Vagina (tissue), 2 donors: ENCODE results near the gene CCDC40. TPM values are rescaled to one million over a fixed set of nuclear protein-coding genes. Genes with fewer than 3 reads are reported as not detected.

Experiments used
- DNase-seq, 2 donors: peaks; one replicate each; pipeline ENCODE4 v3.0.0-alpha.2; 2017; ENCODE audit errors: extremely low spot score in 2 of 2
- H3K27ac ChIP-seq: fragments of 200-600 bp; sonication (generic); one replicate; pipeline ENCODE4 v1.5.1; 2019
- H3K27me3 ChIP-seq: fragments of 200-600 bp; sonication (generic); one replicate; pipeline ENCODE4 v1.5.1; 2019
- H3K36me3 ChIP-seq, 2 donors: fragments of 200-600 bp; sonication (generic); one replicate each; pipeline ENCODE4 v1.5.1; 2017 to 2019
- H3K4me1 ChIP-seq: fragments of 200-600 bp; sonication (generic); one replicate; pipeline ENCODE4 v1.5.1; 2019
- H3K4me3 ChIP-seq, 2 donors: fragments of 200-600 bp; sonication (generic); 1 replicate in 1 of 2; 2 replicates in 1 of 2; pipeline ENCODE4 v1.5.1; 2016 to 2019
- H3K9me3 ChIP-seq: fragments of 200-600 bp; sonication (generic); one replicate; pipeline ENCODE4 v1.5.1; 2019
- POLR2A ChIP-seq, 2 donors: fragments of 450-650 bp; IDR thresholded peaks; one replicate each; pipeline ENCODE4 v1.6.1; 2017; ENCODE audit warnings: antibody characterized with exemption in 2 of 2, mild to moderate bottlenecking in 2 of 2, moderate library complexity in 2 of 2
- POLR2AphosphoS5 ChIP-seq, 2 donors: sonication (generic); formaldehyde crosslinking; IDR thresholded peaks; one replicate each; pipeline ENCODE4 v1.9.0; 2017; ENCODE audit warnings: antibody characterized with exemption in 2 of 2, mild to moderate bottlenecking in 2 of 2, low read depth in 1 of 2; ENCODE audit not compliant: insufficient read depth in 1 of 2
- intact Hi-C: fragments of 100-400 bp; cut with DNase I; formaldehyde crosslinking; loops from one replicate; pipeline ENCODE4 v1.15.1; 2023
- total RNA-seq: library from RNA; depleted of rRNA; stranded (reverse); fragments of >200 nt; gene quantifications from one replicate; pipeline ENCODE4 v1.2.3, GENCODE V29; 2016
- TF ChIP-seq, protein P1 (sequence below), 3 experiments: fragments of 450-650 bp in 2 of 3; fragments of 200-600 bp in 1 of 3; sonication (generic) in 1 of 3; IDR thresholded peaks; one replicate each; pipeline ENCODE4 v1.5.1; 2017 to 2019; ENCODE audit warnings: antibody characterized with exemption in 3 of 3, mild to moderate bottlenecking in 2 of 3, moderate library complexity in 2 of 3

Gene CCDC40
- total RNA-seq, 1 donor from 2014 or later, result 9.3 TPM

DNA sequence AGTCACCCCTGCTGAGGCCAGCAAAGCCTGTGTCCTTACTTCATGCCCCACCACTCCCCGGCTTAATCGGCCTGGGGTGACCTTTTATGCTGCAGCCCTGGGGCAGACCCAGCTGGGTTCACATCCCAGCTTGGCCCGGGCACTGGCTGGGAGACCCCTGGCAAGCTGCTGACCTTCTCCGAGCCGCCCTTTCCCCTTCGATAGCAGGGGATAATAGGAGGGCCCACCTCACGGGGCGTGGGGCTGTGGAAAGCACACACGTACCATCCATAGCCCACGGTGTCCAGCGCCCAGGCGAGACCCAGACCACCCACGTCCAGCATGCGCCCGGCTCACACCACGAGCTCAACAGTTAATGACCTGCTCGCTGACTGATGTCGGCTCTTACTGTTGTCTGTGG, 27.6 kb upstream of the CCDC40 start:
- Histone ChIP-seq H3K36me3 (peaks cover 0 to 16% of the 10 kb centered on the region in 2 donors), H3K4me1 (peaks cover 11% of the 10 kb centered on the region), H3K4me3 (no peak overlapping the region), H3K27me3 (no peaks in the 10 kb centered on the region), H3K9me3 (no peaks in the 10 kb centered on the region), H3K27ac (no peak overlapping the region)
- intact Hi-C loops, result loop anchor here (2.0 to 10.0 kb wide), 2 partner anchors 24 to 76 kb away; no protein-coding TSS in a partner anchor
- DNase-seq, result no peak
- TF ChIP-seq, protein P1, sequence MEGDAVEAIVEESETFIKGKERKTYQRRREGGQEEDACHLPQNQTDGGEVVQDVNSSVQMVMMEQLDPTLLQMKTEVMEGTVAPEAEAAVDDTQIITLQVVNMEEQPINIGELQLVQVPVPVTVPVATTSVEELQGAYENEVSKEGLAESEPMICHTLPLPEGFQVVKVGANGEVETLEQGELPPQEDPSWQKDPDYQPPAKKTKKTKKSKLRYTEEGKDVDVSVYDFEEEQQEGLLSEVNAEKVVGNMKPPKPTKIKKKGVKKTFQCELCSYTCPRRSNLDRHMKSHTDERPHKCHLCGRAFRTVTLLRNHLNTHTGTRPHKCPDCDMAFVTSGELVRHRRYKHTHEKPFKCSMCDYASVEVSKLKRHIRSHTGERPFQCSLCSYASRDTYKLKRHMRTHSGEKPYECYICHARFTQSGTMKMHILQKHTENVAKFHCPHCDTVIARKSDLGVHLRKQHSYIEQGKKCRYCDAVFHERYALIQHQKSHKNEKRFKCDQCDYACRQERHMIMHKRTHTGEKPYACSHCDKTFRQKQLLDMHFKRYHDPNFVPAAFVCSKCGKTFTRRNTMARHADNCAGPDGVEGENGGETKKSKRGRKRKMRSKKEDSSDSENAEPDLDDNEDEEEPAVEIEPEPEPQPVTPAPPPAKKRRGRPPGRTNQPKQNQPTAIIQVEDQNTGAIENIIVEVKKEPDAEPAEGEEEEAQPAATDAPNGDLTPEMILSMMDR (IDR thresholded peaks at IDR 0.05), result no peak
- no peak for TF ChIP-seq POLR2AphosphoS5 (IDR thresholded peaks at IDR 0.05; ENCODE audit: insufficient read depth in 1 of 2, low read depth in 1 of 2)
- no peak for TF ChIP-seq POLR2A (IDR thresholded peaks at IDR 0.05)

DNA sequence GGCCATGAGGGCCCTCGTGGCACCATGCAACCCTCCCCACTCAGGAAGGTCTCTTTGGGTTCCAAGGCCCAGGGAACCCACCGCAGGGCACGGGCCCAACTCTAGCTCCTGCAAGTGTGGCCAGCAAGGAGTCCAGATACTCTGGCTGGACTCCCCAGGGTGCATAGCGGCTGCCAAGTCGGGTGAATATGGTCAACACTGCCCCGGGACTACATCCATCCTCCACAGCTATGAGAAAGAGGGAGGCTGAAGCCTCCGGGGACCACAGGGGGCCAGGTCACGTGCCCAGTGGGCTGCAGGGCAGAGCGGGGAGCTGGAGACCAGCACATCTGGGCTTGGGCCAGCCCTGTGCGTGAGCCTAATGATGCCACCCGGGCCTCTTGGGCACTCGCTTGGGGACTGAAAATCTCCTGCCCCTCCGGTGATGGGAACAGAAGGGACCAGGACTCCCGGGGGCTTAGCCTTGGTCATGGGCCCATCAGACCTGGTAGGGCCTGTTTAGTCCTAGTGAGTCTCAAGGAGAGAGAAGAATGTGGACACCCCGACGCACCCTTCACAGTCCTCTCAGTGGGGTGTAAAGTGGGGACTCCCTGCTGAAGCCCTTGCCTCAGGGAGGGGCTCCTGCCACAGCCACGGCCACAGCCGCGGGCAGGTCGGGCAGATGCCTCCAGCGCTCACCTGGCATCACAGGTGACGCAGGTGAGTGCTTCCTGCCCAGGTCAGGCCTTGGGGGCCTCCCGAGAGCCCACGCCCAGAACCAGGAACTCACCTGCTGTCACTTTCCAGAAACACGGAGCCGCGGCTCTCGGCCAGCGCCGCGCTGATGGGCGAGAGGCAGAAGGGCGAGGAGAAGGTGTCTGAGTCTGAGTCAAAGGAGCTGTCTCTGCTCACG, 26.8 kb upstream of the CCDC40 start:
- TF ChIP-seq POLR2AphosphoS5 (IDR thresholded peaks at IDR 0.05; ENCODE audit: insufficient read depth in 1 of 2, low read depth in 1 of 2) (no peak), POLR2A (IDR thresholded peaks at IDR 0.05) (no peak)
- TF ChIP-seq, protein P1 (IDR thresholded peaks at IDR 0.05), result no peak
- intact Hi-C loops, result loop anchor here (2.0 to 10.0 kb wide), 2 partner anchors 23 to 75 kb away; no protein-coding TSS in a partner anchor
- peaks cover 0 to 16% of the 10 kb centered on the region in 2 donors for H3K36me3 ChIP-seq

DNA sequence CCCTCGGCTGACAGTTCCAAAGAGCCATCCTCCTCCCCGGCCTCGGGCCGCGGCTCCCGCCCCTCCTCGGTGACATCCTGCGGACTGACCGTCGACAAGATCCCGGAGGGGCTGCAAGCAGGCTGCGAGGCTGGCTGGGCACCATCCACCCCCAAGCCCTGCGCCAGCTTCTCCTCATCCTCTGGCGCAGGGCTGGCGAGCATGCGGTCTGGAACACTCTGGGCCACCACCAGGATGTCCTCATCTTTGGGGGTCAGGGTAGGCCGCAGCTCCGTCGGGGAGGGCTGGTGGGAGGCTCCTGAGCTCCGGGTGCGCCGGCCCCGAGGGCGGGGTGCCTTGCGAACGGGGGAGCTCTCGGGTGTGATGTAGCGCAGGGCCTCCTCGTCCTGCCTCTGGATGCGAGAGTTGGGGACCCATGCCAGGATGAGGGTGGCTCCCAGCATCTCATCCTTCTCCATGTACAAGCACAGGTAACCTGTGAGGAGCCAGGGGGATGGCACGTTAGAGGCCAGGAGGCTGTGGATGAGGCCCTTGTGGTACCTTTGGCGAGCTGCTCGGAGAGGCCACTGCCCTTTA, 26.1 kb upstream of the CCDC40 start:
- intact Hi-C loops, result no loop called here
- peaks cover 11% of the 10 kb centered on the region for H3K4me1 ChIP-seq
- no peak for TF ChIP-seq POLR2AphosphoS5 (IDR thresholded peaks at IDR 0.05; ENCODE audit: insufficient read depth in 1 of 2, low read depth in 1 of 2)
- TF ChIP-seq POLR2A (IDR thresholded peaks at IDR 0.05), result no peak
- TF ChIP-seq, protein P1 (IDR thresholded peaks at IDR 0.05), result no peak
- no peak for DNase-seq
- H3K9me3 ChIP-seq, result no peaks in the 10 kb centered on the region
- H3K27ac ChIP-seq, result no peak overlapping the region
- peaks cover 0 to 16% of the 10 kb centered on the region in 2 donors for H3K36me3 ChIP-seq
- no peak overlapping the region for H3K4me3 ChIP-seq
- no peaks in the 10 kb centered on the region for H3K27me3 ChIP-seq

More for the DNA sequence above, 26.8 kb upstream of the CCDC40 start:
- DNase-seq, result no peak
- Histone ChIP-seq H3K4me3 (no peak overlapping the region), H3K9me3 (no peaks in the 10 kb centered on the region), H3K27ac (no peak overlapping the region), H3K27me3 (no peaks in the 10 kb centered on the region), H3K4me1 (peaks cover 11% of the 10 kb centered on the region)

DNA sequence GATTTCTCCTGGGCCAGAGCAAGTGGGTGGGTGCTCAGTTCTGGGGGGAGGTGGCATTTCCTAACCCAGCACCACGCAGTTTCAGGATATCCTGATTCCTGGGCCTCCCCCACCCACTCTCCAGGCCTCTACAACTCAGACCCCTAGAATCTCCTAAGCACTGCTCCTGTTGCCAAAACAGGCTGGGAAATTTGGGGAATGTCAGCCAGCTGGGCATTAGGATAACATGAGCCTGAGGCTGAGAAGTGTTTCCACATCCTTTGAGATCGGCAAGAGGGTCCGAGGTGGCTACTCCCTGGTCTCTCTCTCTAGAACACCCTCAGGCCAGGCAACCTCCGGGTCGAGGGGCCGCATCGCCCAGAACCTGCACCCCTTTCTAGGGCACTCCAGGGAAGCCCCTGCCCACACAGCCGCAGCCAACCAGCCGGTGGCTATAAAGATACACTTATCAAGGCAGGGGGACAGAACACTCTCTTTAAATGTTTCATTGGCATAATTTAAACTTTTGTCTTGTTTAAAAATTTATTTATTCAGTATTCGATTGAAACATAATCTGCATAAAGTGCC, 24.4 kb upstream of the CCDC40 start:
- H3K27me3 ChIP-seq, result no peaks in the 10 kb centered on the region
- DNase-seq, result no peak
- TF ChIP-seq, protein P1 (IDR thresholded peaks at IDR 0.05), result no peak
- TF ChIP-seq POLR2AphosphoS5 (IDR thresholded peaks at IDR 0.05; ENCODE audit: insufficient read depth in 1 of 2, low read depth in 1 of 2) (no peak), POLR2A (IDR thresholded peaks at IDR 0.05) (no peak)
- H3K9me3 ChIP-seq, result no peaks in the 10 kb centered on the region
- intact Hi-C loops, result no loop called here
- H3K27ac ChIP-seq, result no peak overlapping the region
- H3K36me3 ChIP-seq, result peaks cover 0 to 16% of the 10 kb centered on the region in 2 donors
- H3K4me1 ChIP-seq, result peaks cover 6% of the 10 kb centered on the region
- no peak overlapping the region for H3K4me3 ChIP-seq
